ENCODE data around the gene C12orf75. TPM values are rescaled to one million over a fixed set of nuclear protein-coding genes. Genes with fewer than 3 reads are reported as not detected.
"Not testable (repeated sequence)": the region's sequence is repeated elsewhere in the genome, so short reads cannot be mapped to it uniquely, and the experiment has no call there.

The C12orf75 gene
- total RNA-seq, 1 donor from 2014 or later: 94.9 TPM

GRCh38 chr12:105310476-105311085, 19.9 kb upstream of the C12orf75 start:
- not testable (repeated sequence) for DNase-seq (ENCODE audit: low spot score)

- DNase-seq (ENCODE audit: low spot score): not testable (repeated sequence)
Measured at GRCh38 chr12:105311936-105312335, 18.6 kb upstream of the C12orf75 start.

GRCh38 chr12:105313755-105314154, 16.7 kb upstream of the C12orf75 start:
- not testable (repeated sequence) for DNase-seq (ENCODE audit: low spot score)

GRCh38 chr12:105315130-105315529, 15.4 kb upstream of the C12orf75 start:
- no peak for DNase-seq (ENCODE audit: low spot score)

GRCh38 chr12:105315726-105316125, 14.8 kb upstream of the C12orf75 start:
- DNase-seq (ENCODE audit: low spot score): no peak

GRCh38 chr12:105316931-105317852, 13.3 kb upstream of the C12orf75 start:
- peak; percentile 99 for DNase-seq (ENCODE audit: low spot score)

GRCh38 chr12:105317942-105318621, 12.4 kb upstream of the C12orf75 start:
- DNase-seq (ENCODE audit: low spot score): no peak

- DNase-seq (ENCODE audit: low spot score): no peak
Measured at GRCh38 chr12:105318651-105319483, 11.6 kb upstream of the C12orf75 start.

- no peak for DNase-seq (ENCODE audit: low spot score)
Measured at GRCh38 chr12:105319691-105320209, 10.7 kb upstream of the C12orf75 start.

GRCh38 chr12:105321125-105321524, 9.4 kb upstream of the C12orf75 start:
- DNase-seq (ENCODE audit: low spot score): no peak

GRCh38 chr12:105322070-105322469, 8.4 kb upstream of the C12orf75 start:
- no peak for DNase-seq (ENCODE audit: low spot score)

GRCh38 chr12:105324704-105325103, 5.8 kb upstream of the C12orf75 start:
- no peak for DNase-seq (ENCODE audit: low spot score)

GRCh38 chr12:105325117-105325516, 5.4 kb upstream of the C12orf75 start:
- no peak for DNase-seq (ENCODE audit: low spot score)

- no peak for DNase-seq (ENCODE audit: low spot score)
Measured at GRCh38 chr12:105329926-105330282, 587 bp upstream of the C12orf75 start.

GRCh38 chr12:105330931-105331804, 677 bp downstream of the C12orf75 start:
- DNase-seq (ENCODE audit: low spot score): no peak

- DNase-seq (ENCODE audit: low spot score): no peak
Measured at GRCh38 chr12:105331805-105332251, 1.3 kb downstream of the C12orf75 start.

- DNase-seq (ENCODE audit: low spot score): not testable (repeated sequence)
Measured at GRCh38 chr12:105332286-105332685, 1.8 kb downstream of the C12orf75 start.

GRCh38 chr12:105332925-105333324, 2.4 kb downstream of the C12orf75 start:
- no peak for DNase-seq (ENCODE audit: low spot score)

- no peak for DNase-seq (ENCODE audit: low spot score)
Measured at GRCh38 chr12:105334001-105334400, 3.5 kb downstream of the C12orf75 start.

GRCh38 chr12:105334582-105334981, 4.1 kb downstream of the C12orf75 start:
- no peak for DNase-seq (ENCODE audit: low spot score)

Data from umbilical cord (tissue), 2 donors.